GM21360 (cell line): ENCODE measurements around the gene GLTP.
"Not testable (repeated sequence)": the region's sequence is repeated elsewhere in the genome, so short reads cannot be mapped to it uniquely, and the experiment has no call there.

Experiments used
- ATAC-seq: cut with Tn5 transposase; IDR thresholded peaks from one replicate; pipeline ENCODE4 v1.9.1; 2021; ENCODE audit warnings: mild to moderate bottlenecking, moderate library complexity; ENCODE audit not compliant: unreplicated experiment

Gene GLTP

GRCh38 chr12:109880043-109880931 is at the start of gene GLTP:
Gene GLTP, minus strand, starts transcription at chr12:109880541. Its CDS starts 167 bp downstream, at chr12:109880374.
- ATAC-seq: peak; percentile 89

GRCh38 chr12:109929326-109929725 is 49.0 kb upstream of the GLTP start:
- not testable (repeated sequence) for ATAC-seq

- ATAC-seq: no peak
Measured at GRCh38 chr12:109928058-109928656, 47.8 kb upstream of the GLTP start.

- no peak for ATAC-seq
Measured at GRCh38 chr12:109927622-109928021, 47.3 kb upstream of the GLTP start.

GRCh38 chr12:109926488-109927210 is 46.3 kb upstream of the GLTP start:
- no peak for ATAC-seq

- no peak for ATAC-seq
Measured at GRCh38 chr12:109926016-109926415, 45.7 kb upstream of the GLTP start.

GRCh38 chr12:109925185-109925840 is 45.0 kb upstream of the GLTP start:
- ATAC-seq: no peak

GRCh38 chr12:109923481-109924245 is 43.3 kb upstream of the GLTP start:
- ATAC-seq: no peak

GRCh38 chr12:109923038-109923437 is 42.7 kb upstream of the GLTP start:
- ATAC-seq: no peak

- no peak for ATAC-seq
Measured at GRCh38 chr12:109921982-109922381, 41.6 kb upstream of the GLTP start.

- no peak for ATAC-seq
Measured at GRCh38 chr12:109920261-109920780, 40.0 kb upstream of the GLTP start.

GRCh38 chr12:109919456-109919855 is 39.1 kb upstream of the GLTP start:
- no peak for ATAC-seq

GRCh38 chr12:109916045-109916444 is 35.7 kb upstream of the GLTP start:
- ATAC-seq: no peak

GRCh38 chr12:109915171-109916040 is 35.1 kb upstream of the GLTP start:
- ATAC-seq: no peak

GRCh38 chr12:109914461-109914860 is 34.1 kb upstream of the GLTP start:
- ATAC-seq: no peak

- no peak for ATAC-seq
Measured at GRCh38 chr12:109912855-109913321, 32.5 kb upstream of the GLTP start.

GRCh38 chr12:109910969-109911348 is 30.6 kb upstream of the GLTP start:
- no peak for ATAC-seq

GRCh38 chr12:109910254-109910968 is 30.1 kb upstream of the GLTP start:
- ATAC-seq: no peak
